Globus pallidus (tissue), 1 donor: Measurements from ENCODE around the gene ART5.
A peak's percentile ranks its signal among the peaks of the same experiment; 100 is the strongest.
"Not testable (repeated sequence)": the region's sequence is repeated elsewhere in the genome, so short reads cannot be mapped to it uniquely, and the experiment has no call there.

ENCODE experiments used
- DNase-seq: peaks from one replicate; pipeline ENCODE4 v3.0.0-alpha.2; 2015; ENCODE audit warnings: low spot score

ART5 gene

DNA sequence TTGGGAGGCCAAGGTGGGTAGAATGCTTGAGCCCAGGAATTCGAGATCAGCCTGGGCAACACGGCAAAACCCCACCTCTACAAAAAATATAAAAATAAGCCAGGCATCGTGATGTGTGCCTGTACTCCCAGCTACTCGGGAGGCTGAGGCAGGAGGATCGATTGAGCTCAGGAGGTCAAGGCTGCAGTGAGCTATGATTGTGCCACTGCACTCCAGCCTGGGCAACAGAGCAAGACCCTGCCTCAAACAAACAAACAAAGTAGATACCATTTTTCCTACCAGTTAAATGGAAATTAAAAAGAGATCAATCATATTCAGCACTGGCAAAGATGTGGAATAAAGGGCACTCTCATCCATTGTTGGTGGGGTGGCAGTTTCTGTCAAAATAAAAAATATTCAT is 15.5 kb upstream of the ART5 start:
- DNase-seq = not testable (repeated sequence)

DNA sequence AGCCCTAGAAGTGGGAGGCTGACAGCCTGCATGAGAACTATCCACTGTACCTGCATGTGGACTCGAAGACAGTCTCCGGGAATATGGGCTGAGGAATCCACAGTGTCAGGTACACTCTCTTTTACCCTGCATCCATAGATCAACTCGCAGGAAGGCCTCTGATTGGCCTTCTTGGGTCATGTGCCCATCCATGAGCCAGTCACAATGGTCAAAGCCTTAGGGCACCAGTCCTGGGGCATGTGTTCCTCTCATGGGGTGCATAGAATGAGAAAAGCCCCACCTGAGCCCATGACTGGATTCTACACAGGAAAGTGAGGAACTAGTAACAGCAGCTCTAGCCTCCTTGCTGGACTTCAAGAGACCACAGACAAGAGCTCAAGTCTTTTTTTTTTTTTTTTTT is 13.8 kb upstream of the ART5 start:
- no peak for DNase-seq

DNA sequence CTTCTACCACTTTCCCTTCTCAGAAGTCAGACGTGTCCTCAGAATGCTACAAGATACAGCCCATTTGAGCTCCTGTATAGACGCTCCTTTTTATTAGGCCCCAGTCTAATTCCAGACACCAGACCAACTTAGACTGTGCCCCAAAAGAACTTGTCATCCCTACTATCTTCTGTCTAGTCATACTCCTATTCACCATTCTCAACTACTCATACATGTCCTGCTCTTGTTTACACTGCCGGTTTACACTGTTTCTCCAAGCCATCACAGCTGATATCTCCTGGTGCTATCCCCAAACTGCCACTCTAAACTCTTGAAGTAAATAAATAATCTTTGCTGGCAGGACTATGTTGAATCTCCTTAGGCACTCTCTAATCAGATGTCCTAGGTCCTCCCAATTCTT is 10.7 kb upstream of the ART5 start:
- DNase-seq = not testable (repeated sequence)

DNA sequence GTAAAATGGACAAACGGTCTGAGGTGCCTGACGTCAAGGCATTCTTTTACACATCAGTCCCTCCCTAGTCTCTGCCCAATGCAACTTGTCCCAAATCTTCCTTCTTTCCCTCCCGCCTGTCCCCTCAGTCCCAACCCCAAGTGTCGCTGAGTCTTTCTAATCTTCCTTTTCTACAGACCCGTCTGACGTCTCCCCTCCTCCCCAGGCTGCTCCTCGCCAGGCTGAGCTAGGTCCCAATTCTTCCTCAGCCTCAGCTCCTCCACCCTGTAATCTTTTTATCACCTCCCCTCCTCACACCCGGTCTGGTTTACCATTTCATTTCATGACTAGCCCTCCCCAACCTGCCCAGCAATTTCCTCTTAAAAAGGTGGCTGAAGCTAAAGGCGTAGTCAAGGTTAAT is 7.6 kb upstream of the ART5 start:
- not testable (repeated sequence) for DNase-seq

DNA sequence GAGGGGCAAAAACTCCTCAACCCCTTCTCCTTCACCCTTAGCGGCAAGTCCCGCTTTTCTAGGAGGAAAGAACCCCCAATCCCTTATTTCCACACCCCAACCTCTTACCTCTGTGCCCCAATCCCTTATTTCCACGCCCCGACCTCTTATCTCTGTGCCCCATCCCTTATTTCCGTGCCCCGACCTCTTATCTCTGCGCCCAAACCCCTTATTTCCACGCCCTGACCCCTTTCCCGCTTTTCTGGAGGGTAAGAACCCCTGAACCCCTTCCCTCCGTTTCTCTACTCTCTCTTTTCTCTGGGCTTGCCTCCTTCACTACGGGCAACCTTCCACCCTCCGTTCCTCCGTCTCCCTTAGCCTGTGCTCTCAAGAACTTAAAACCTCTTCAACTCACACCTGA is 7.1 kb upstream of the ART5 start:
- DNase-seq = not testable (repeated sequence)

DNA sequence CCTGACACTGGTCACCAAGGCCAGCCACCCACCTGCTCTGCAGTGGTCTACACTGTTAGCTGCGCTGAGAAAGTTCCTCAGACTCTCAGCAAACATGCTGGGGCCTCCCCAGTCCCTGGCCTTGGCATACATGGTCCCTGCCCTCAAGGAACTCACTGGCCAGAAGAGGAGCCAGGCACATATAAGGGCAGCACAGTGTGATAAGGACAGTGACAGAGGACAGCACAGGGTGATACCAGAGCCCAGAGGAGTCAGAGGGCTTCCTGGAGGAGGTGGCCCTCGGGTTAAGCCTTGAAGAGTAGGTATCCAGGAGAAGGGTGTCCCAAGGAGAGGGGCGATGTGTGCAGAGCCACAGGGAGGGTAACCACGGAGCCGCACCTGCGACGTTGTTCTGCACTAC is 3.8 kb upstream of the ART5 start:
- no peak for DNase-seq

DNA sequence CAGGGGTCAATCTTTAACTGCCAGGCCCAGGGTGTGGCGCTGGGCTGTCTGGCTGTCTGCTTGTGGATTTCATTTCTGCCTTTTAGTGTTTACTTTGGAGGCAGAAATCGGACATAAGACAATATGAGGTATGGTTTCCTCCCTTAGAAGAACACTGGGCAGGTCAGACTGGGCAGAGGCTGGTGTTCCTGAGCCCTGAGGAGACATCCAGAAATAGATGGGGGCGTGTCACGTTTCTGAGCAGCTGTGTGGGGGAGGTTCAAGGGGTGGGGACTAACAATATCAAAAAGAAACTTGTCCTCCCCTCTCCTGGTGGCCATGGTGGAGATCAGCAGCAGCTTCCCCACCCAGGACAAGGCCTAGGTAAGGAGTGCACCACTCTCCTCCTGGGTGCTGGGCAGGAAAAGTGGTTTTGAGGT is 3.0 kb upstream of the ART5 start, which contains the start of gene ART1:
ART1 (plus strand) TSS at position 312 of the 419 bp plus-strand sequence. CDS start 14,086 bp downstream, outside the sequence.
- no peak for DNase-seq

DNA sequence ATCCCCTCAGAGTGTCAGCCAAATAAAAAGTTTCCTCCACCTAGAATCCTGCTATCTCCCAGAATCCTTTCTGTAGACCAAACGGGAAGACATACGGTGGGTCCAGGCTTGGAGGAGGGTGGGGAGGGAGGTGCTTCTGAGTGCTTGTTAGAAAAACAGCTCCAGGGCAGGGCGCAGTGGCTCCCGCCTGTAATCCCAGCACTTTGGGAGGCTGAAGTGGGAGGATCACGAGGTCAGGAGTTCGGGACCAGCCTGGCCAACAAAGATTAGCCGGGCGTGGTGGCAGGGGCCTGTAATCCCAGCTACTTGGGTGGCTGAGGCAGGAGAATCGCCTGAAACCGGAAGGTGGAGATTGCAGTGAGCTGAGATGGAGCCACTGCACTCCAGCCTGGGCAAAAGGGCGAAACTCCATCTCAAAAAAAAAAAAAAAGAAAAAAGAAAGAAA is 1.3 kb upstream of the ART5 start:
- not testable (repeated sequence) for DNase-seq

DNA sequence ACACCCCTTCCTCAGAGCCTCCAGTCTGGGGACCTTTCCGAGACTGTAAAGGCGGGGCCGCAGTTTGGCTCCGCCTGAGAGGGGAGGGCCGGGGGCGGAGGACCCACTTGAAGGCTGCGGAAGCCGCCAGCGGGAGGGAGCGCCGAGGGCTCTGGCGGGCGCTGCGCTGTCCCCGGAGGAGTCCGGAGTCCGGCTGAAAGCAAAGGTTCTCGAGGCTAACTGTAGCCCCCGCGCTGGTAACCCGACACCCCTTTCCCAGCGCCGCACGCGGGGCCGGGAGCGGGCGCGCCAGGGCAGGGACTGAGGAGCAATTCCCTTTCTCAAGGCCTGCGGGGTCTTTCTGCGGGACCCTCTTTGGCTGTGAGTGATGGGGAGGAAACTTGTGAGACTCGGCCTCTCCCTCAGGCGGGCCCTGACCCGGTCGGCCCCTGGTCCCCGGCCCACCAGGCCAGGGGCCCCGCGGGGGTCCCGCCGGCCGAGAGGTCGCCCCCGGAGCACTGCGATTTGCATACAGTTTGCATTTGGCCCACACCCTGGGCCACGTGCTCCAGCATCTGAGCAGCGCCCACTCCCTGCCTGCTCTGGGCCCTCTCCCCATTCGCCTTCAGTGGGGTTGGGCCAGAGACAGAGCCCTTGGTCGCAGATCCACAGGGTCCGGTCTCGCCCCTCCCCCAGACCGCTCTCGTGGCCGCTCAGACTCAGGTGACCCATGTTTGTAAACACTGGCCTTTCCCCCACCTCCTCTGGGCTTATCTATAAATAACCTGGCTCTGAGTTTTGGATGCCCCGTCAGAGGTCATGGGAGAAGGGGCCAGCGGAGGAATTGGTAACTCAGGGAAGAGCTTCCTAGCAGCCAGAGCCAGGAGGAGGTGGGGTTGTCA is 519 bp upstream of the ART5 start:
- DNase-seq = peak; percentile 11

DNA sequence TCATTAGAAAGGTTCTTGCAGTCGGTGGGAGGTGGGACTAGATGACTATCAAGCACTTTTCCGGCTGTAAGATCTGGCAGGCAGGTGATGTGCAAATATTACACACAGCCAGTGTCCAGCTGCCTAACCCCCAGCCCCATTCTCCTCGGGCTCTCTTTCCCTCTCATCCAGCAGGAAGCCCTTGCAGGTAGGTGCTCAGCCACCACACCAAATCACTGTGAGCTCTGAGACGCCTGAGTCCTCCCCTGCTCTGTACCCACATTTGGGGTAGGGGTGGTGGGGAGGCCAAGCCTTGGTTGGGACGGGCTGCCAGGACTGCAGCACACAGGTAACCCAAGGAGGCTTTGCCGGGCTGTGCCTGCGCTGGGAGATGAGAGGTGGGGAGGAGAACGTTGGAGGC is 601 bp downstream of the ART5 start:
- no peak for DNase-seq

DNA sequence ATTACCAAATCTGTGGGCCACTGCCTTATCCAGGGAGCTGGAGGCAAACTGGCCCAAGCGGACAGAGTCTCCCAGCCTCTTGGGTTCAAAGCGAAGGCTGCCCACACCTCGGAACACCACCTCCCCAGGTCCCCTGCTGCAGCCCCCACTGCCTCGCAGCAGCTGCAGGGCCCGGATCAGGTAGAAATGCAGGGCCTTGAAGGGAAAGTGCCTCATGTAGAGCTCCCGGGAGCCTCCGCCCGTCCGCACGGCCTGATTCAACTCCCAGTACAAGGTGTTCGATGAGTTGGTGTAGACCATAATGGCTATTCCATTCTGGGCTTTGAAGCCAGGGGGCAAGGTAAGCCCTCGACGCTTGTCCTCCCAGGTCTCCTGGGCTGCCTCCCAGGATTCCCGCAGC is 2.0 kb downstream of the ART5 start:
- DNase-seq = no peak

DNA sequence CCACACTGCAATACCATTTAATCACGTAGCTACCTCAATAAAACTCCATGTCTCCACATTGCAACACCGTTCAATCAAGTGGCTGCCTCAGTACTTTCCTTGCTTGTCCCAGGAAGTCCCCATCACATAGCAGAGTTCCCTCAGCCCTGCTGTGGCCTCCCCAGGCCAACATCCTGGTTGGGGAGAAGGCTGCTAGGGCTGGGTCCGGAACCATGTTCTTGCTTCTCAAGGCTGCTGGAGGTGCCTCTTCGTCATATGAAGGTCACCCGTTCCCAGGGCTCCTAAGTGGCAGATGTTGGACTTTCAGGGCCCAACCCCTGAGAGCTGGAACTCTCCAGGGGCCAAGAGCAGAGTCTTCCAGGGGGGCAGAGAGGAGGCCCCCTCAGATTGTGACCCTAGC is 3.3 kb downstream of the ART5 start:
- no peak for DNase-seq

DNA sequence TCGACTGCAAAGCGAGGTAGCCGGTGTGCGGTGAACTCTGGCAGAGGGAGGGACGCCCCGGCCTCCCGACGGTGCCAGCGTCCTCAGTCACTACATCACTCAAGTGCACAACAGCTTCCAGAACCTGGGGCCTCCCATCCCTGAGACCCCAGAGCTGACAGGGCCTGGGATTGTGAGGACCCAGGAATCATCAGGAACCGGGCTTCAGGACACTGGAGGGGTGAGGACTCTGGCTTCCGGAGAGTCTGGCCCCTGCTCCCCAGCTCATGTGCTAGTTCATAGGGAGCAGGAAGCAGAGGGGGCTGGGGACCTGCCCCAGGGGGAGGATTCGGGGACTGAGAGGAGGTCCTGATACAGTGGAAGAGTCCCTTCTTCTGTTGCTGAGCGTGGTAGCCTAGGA is 4.6 kb downstream of the ART5 start:
- DNase-seq = no peak

DNA sequence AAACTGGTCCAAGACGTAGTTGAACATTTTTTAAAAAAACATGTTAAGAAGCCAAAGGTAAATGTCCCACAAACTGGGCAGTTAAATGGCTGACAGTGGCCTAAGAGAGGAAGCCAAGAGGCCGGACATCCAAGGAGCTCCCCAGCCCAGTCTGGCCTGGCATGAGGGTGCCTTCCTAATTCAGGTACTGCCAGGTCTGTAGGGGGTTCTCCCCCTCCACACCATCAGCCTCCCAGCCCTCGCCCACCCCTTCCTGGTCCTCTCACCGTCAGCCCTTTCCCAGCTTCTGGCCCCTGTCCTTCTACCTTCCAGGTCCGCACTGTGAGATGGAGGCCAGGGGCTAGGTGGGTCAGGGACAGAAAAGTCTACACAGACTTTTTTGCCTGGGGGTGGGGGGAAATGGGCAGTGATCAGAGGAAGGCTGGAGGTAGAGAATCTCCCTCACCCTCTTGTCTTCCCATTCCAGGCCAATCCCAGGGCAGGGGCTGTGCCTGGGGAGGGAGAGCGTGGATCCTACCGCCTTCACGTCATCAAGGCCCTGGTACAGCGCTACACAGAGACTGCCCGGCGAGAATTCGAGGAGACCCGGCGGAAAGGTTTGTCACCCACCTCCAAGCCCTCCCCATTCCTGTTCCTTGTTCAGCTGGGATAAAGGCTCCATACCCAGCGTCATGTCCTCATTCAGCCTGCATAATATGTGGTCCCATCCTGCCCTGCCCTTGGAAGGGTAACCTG is 6.0 kb downstream of the ART5 start:
- DNase-seq = no peak

DNA sequence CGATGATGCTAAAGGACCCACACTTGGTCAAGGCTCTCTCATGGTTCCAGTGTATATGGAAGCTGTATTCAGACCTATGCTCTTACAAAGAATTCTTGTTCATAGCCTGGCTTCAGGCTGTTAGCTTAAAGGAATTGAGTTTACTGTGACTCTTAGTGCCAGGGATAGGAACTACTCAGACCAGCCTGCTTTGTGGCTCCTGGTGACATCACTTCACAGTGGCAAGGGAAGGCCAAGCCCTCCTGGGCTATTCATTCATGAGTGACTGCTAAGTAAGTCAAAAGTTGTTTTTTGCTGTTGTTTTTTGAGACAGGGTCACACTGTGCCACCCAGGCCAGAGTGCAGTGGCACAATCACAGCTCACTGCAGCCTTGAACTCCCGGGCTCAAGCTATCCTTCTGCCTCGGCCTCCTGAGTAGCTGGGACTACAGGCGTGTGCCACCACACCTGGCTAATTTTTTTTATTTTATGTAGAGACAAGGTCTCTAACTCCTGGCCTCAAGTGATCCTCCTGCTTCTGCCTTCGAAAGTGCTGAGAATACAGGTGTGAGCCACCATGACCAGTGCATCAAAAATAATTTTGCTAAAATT is 9.6 kb downstream of the ART5 start:
- DNase-seq = no peak

DNA sequence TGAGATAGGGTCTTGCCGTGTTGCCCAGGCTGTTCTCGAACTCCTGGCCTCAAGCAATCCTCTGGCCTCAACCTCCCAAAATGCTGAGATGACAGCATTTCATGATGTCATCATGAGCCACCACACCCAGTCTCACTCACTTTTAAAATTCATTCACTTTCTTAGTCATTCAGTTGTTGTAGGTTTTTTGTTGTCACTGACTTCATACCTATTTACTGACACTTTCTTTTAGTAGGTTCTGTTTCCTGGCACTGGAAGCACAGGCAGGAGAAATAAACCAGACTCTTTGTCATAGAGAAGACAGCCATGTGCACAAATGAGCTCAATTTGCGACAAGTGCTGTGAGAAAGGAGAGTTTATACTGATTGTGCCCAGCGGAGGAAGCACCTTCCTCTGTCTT is 10.5 kb downstream of the ART5 start:
- no peak for DNase-seq

DNA sequence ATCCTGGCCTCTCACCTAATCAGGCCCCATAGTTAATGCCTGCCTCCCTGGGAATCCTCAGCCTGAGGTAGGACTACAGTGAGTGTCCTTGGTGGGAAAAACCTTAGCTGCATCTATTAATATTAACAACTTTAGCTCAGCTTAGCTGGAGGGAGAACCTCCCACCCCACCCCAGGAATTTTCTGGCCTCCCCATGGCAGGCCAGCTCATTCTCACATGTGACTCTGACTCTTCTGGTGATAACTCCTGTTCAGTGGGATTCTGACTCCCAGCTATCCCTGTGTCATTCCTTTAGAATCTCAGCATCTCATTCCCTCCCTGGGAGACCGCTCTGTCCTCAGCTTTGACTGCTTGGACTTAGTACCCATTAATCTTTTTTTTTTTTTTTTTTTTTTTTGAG is 14.5 kb downstream of the ART5 start:
- DNase-seq = no peak

DNA sequence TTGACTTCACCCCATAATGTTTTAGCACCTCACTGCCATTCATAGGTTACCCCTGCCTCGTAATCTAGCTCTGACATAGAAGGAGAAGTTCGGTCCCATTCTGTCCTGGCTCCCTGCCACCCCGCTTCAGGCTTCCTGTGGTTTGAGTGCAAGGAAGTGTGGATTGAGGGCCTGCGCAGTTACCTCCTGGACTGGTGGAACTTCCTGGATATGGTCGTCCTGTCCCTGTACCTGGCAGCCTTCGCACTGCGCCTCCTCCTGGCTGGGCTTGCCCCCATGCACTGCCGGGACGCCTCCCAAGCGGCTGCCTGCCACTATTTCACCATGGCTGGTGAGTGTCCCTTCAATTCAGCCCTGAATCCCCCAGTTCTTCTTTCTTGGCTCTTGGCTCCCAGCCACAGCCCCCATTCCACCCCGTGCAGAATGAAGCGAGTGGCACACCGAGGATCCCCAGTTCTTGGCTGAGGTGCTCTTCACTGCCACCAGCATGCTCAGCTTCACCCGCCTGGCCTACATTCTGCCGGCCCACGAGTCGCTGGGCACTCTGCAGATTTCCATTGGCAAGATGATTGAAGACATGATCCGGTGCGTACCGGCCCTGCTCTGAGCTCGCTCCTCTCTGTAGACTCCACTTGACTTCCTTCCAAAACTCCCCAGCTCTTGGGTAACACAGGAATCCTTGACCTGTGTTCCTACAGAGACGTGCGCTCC is 15.4 kb downstream of the ART5 start:
- DNase-seq = peak; percentile 37

DNA sequence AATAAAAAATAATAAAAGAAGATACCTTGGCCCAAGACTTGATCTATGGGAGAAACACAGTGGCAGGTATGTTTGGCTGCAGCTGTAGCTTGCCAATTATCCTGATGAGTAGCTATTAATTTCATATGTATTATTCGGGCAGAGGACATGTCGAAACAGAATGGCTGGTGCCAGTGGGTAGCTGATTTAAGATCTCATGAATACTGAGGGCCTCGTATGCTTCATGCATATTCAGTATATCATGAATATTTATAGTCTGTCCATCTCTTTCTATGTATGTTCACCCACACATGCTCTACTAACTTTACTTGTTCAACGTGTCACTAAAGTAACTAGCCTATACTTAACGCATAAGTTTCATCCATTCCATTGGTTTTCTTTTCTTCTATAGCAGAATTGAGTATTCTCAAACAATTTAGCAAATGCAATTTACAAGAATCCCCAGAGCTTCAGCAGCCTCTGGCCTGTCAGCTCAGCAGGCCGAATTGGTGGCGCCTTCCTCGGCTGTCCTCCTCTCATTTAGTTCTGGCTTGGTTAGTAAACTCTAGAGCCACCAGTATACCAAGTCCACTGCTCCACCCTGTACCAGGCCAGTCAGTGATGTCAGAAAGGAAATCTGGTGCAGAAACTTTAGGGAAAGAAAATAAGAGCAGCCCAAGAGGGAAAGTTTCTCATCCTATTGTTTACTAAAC is 17.9 kb downstream of the ART5 start:
- no peak for DNase-seq

DNA sequence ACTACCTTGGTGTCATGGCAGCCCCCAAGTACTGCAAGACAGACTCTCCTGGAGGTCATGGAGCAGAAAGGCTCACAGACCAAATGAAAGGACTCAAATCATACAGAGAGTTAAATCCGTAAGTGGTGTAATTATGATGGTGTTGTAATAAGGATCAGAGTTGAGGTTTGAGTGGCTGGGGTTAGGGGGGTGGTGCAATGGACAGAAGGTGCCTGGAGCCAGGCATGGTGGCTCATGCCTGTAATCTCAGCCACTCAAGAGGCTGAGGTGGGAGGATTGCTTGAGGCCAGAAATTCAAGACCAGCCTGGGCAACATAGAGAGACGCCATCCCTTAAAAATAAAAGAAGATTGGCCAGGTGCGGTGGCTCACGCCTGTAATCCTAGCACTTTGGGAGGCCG is 18.7 kb downstream of the ART5 start:
- DNase-seq = no peak

DNA sequence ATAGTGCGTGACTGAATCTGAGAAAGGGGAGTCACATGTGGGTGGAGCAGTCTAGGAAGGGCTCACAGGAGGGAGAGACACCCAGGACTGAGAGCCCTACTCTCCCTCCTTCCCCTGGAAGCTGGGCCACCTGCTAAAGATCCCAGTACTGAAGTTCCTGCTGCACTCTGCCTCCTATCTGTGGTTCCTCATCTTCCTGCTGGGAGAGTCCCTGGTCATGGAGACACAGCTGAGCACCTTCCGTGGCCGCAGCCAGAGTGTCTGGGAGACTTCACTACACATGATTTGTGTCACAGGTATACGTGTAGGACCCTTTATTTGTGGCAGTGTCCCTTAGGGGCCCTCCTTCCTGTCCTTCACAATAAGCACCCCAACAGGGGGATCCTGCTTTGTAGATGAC is 19.3 kb downstream of the ART5 start:
- DNase-seq = no peak

DNA sequence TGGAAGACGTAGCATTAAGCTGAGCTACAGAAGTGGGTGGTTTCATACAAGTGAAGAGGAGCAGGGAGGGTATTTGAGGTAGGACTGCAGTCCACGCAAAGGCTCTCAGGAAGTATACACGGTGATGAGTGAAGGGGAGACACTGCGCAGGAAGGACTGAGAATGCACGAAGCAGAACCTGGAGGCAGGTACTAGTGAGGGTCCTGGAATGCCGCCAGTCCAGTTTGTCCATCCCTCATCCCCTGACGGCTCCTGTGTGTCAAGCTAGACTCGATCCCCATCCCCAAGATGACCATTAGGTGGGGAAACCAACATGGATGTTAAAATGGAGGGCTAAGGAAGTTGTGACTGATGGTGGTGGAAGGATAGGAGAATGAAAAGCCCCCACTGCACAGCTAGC is 23.8 kb downstream of the ART5 start:
- no peak for DNase-seq
